HepG2 (cell line): ENCODE data around the gene MRPL43. TPM values are rescaled to one million over a fixed set of nuclear protein-coding genes. Genes with fewer than 3 reads are reported as not detected.

Experiments used
- ATAD3A ChIP-seq: sonication (generic); formaldehyde crosslinking; IDR thresholded peaks from 2 replicates; pipeline ENCODE4 v1.4.0; 2020; ENCODE audit warnings: missing genetic modification reagents
- CAMTA2 ChIP-seq: sonication (generic); formaldehyde crosslinking; IDR thresholded peaks from 2 replicates; pipeline ENCODE4 v1.4.0; 2020; ENCODE audit warnings: mild to moderate bottlenecking, missing genetic modification reagents, borderline replicate concordance
- SOX13 ChIP-seq, 3 experiments: fragments of 450-650 bp in 1 of 3; sonication (generic) in 1 of 3; formaldehyde crosslinking in 1 of 3; IDR thresholded peaks in 2 of 3; conservative IDR thresholded peaks in 1 of 3; 2 replicates each; pipeline versions ENCODE4 v1.5.0 to v1.6.1; 2016 to 2020; ENCODE audit warnings: antibody characterized with exemption in 1 of 3, mild to moderate bottlenecking in 1 of 3, missing compliant biosample characterization in 1 of 3, missing genetic modification reagents in 1 of 3, moderate library complexity in 1 of 3
- TBL1XR1 ChIP-seq: fragments of 150-350 bp; IDR thresholded peaks from 2 replicates; pipeline ENCODE4 v1.6.1; 2014; ENCODE audit warnings: borderline replicate concordance, low read length; ENCODE audit not compliant: partially characterized antibody
- TEAD3 ChIP-seq: optimal IDR thresholded peaks from 2 replicates; pipeline ENCODE3; 2016; ENCODE audit warnings: borderline replicate concordance
- TFDP2 ChIP-seq: sonication (generic); formaldehyde crosslinking; IDR thresholded peaks from 2 replicates; pipeline ENCODE4 v1.4.0; 2020; ENCODE audit warnings: missing genetic modification reagents
- ZBTB7B ChIP-seq: sonication (generic); formaldehyde crosslinking; IDR thresholded peaks from 2 replicates; pipeline ENCODE4 v1.4.0; 2020; ENCODE audit warnings: missing genetic modification reagents
- ZFX ChIP-seq: sonication (generic); formaldehyde crosslinking; IDR thresholded peaks from 2 replicates; pipeline ENCODE4 v1.4.0; 2020; ENCODE audit warnings: mild to moderate bottlenecking, low read depth, missing genetic modification reagents, moderate library complexity
- ZNF484 ChIP-seq: sonication (generic); formaldehyde crosslinking; IDR thresholded peaks from 2 replicates; pipeline ENCODE4 v1.5.1; 2020; ENCODE audit warnings: mild to moderate bottlenecking, low read depth, missing genetic modification reagents, borderline replicate concordance
- ZNF709 ChIP-seq: sonication (generic); formaldehyde crosslinking; IDR thresholded peaks from 2 replicates; pipeline ENCODE4 v1.5.0; 2020; ENCODE audit warnings: mild to moderate bottlenecking, missing genetic modification reagents
- ZNF710 ChIP-seq: sonication (generic); formaldehyde crosslinking; IDR thresholded peaks from 2 replicates; pipeline ENCODE4 v1.5.0; 2020; ENCODE audit warnings: mild to moderate bottlenecking, missing genetic modification reagents, borderline replicate concordance
- polyA plus RNA-seq, 8 experiments: library from polyadenylated mRNA; depleted of rRNA in 3 of 8; stranded (reverse) in 7 of 8; unstranded in 1 of 8; fragments of >200 nt; fragmentation: Illumina TruSeq in 4 of 8; extraction: Trizol in 4 of 8; gene quantifications; 2 replicates each; pipeline versions ENCODE4 v1.2.1 to v1.2.3, GENCODE V29; 2011 to 2016; ENCODE audit warnings: low read depth in 4 of 8, missing spikeins in 1 of 8, mixed read lengths in 1 of 8; ENCODE audit not compliant: insufficient read depth in 1 of 8
- total RNA-seq, 5 experiments: library from RNA; depleted of rRNA; stranded (reverse); fragments of >200 nt; fragmentation: Illumina TruSeq; extraction: Trizol; gene quantifications; 2 replicates each; pipeline ENCODE4 v1.2.3, GENCODE V29; 2016; ENCODE audit warnings: low read depth in 1 of 5
- TF ChIP-seq, protein P1 (sequence below): IDR thresholded peaks from 2 replicates; pipeline ENCODE4 v1.6.1; 2016; ENCODE audit warnings: missing compliant biosample characterization, missing genetic modification reagents, borderline replicate concordance
- TF ChIP-seq, protein P2 (sequence below): sonication (generic); formaldehyde crosslinking; IDR thresholded peaks from 2 replicates; pipeline ENCODE4 v1.8.0; 2022; ENCODE audit warnings: low read depth, missing genetic modification reagents
- TF ChIP-seq, protein P3 (sequence below): sonication (generic); formaldehyde crosslinking; IDR thresholded peaks from 2 replicates; pipeline ENCODE4 v1.4.0; 2020; ENCODE audit warnings: missing genetic modification reagents, borderline replicate concordance
- TF ChIP-seq, protein P4 (sequence below): IDR thresholded peaks from 2 replicates; pipeline ENCODE4 v1.6.1; 2016; ENCODE audit warnings: low read depth
- TF ChIP-seq, protein P5 (sequence below): sonication (generic); formaldehyde crosslinking; IDR thresholded peaks from 2 replicates; pipeline ENCODE4 v1.8.1; 2023; ENCODE audit warnings: mild to moderate bottlenecking, inconsistent platforms, moderate library complexity, missing genetic modification reagents, borderline replicate concordance

MRPL43 gene
- total and polyA plus RNA-seq, 2 of the 13 experiments (the other 11 are each of a cell fraction or from before 2014, with no cell fraction given): 71.0 to 73.7 TPM

GRCh38 chr10:100986952-100987684 is at the start of gene MRPL43, which contains the start of gene TWNK (continued):
- TF ChIP-seq, protein P1, sequence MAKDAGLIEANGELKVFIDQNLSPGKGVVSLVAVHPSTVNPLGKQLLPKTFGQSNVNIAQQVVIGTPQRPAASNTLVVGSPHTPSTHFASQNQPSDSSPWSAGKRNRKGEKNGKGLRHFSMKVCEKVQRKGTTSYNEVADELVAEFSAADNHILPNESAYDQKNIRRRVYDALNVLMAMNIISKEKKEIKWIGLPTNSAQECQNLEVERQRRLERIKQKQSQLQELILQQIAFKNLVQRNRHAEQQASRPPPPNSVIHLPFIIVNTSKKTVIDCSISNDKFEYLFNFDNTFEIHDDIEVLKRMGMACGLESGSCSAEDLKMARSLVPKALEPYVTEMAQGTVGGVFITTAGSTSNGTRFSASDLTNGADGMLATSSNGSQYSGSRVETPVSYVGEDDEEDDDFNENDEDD (CRISPR knock-in tag): no peak
- TF ChIP-seq, protein P2, sequence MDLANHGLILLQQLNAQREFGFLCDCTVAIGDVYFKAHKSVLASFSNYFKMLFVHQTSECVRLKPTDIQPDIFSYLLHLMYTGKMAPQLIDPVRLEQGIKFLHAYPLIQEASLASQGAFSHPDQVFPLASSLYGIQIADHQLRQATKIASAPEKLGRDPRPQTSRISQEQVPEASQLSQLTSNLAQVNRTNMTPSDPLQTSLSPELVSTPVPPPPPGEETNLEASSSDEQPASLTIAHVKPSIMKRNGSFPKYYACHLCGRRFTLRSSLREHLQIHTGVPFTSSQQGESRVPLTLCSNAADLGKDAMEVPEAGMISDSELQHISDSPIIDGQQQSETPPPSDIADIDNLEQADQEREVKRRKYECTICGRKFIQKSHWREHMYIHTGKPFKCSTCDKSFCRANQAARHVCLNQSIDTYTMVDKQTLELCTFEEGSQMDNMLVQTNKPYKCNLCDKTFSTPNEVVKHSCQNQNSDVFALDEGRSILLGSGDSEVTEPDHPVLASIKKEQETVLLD (CRISPR knock-in tag): peak; percentile 71; the same call in 1 of the 2 replicates
- 0 out of 2 replicates have a peak, but pooled peaks have one; percentile 74 for TF ChIP-seq CAMTA2 (CRISPR knock-in tag)
- no peak; the same call in 1 of the 2 replicates for TF ChIP-seq ZNF709 (CRISPR knock-in tag)
- no peak for TF ChIP-seq TBL1XR1
- TF ChIP-seq, protein P3, sequence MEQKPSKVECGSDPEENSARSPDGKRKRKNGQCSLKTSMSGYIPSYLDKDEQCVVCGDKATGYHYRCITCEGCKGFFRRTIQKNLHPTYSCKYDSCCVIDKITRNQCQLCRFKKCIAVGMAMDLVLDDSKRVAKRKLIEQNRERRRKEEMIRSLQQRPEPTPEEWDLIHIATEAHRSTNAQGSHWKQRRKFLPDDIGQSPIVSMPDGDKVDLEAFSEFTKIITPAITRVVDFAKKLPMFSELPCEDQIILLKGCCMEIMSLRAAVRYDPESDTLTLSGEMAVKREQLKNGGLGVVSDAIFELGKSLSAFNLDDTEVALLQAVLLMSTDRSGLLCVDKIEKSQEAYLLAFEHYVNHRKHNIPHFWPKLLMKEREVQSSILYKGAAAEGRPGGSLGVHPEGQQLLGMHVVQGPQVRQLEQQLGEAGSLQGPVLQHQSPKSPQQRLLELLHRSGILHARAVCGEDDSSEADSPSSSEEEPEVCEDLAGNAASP (CRISPR knock-in tag): no peak
- TF ChIP-seq ZNF484 (CRISPR knock-in tag): no peak
- TF ChIP-seq, protein P4, sequence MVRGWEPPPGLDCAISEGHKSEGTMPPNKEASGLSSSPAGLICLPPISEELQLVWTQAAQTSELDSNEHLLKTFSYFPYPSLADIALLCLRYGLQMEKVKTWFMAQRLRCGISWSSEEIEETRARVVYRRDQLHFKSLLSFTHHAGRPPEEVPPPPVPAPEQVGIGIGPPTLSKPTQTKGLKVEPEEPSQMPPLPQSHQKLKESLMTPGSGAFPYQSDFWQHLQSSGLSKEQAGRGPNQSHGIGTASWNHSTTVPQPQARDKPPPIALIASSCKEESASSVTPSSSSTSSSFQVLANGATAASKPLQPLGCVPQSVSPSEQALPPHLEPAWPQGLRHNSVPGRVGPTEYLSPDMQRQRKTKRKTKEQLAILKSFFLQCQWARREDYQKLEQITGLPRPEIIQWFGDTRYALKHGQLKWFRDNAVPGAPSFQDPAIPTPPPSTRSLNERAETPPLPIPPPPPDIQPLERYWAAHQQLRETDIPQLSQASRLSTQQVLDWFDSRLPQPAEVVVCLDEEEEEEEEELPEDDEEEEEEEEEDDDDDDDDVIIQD (CRISPR knock-in tag): no peak
- TF ChIP-seq TFDP2 (CRISPR knock-in tag): peak; percentile 63; the same call in 1 of the 2 replicates
- no peak for TF ChIP-seq SOX13 (IDR thresholded peaks at IDR 0.05)
- no peak for TF ChIP-seq SOX13 (CRISPR knock-in tag; conservative IDR thresholded peaks at IDR 0.05 in 1 of 2, IDR thresholded peaks at IDR 0.05 in 1 of 2)
- peak; percentile 93 for TF ChIP-seq ZFX (CRISPR knock-in tag)
- TF ChIP-seq, protein P5, sequence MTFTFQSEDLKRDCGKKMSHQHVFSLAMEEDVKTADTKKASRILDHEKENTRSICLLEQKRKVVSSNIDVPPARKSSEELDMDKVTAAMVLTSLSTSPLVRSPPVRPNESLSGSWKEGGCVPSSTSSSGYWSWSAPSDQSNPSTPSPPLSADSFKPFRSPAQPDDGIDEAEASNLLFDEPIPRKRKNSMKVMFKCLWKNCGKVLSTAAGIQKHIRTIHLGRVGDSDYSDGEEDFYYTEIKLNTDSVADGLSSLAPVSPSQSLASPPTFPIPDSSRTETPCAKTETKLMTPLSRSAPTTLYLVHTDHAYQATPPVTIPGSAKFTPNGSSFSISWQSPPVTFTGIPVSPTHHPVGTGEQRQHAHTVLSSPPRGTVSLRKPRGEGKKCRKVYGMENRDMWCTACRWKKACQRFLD: peak; percentile 80
- no peak for TF ChIP-seq TEAD3
- no peak for TF ChIP-seq ZNF710 (CRISPR knock-in tag)
- no peak for TF ChIP-seq ZBTB7B (CRISPR knock-in tag)
- no peak for TF ChIP-seq ATAD3A (CRISPR knock-in tag)
